GF-D8 (cell line): ENCODE results near the gene VIPAS39.

Experiments used
- DNase-seq: peaks from one replicate; lab custom pipeline; 2025; lab: John Stamatoyannopoulos, UW

The VIPAS39 gene

DNA sequence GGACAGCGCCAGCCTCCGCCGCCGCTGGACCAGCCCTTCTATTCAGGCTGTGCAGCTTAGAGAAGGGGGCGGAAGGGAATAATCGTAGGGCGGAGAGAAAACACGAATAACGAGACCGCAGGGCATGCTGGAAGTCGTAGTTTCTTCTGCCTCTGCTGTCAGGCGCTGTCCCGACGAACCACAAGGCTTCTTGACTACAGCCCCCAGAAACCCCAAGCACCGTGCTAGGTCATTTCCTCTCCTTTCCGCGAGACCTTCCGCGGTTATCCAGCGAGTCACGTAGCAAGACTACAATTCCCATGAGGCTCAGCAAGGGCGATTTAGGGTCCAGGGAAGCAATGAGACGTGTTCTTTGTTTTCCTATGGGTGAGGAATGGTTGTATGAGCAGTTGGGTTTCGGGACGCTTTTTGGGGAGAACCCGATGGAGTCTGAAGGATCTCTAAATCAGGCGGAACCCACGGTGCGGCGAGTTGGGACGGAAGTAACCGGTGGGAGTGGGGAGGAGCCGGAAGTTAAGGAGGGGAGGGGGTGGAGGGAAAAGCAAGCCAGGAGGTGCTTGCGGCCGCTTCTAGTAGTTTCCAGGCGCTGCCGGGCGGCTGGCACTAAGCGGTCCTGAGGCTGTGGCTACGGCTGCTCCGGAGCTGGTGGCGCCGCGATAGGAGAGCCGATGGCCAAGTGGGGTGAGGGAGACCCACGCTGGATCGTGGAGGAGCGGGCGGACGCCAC lies at the start of gene VIPAS39, which contains the start of gene AHSA1:
TSS of gene VIPAS39 (minus strand) at position 80 of the 727 bp plus-strand sequence. CDS start 3,499 bp downstream, outside the sequence.
TSS of gene AHSA1 (plus strand) at position 572 of the 727 bp plus-strand sequence. CDS start at position 669, 97 bp downstream.
- peak; percentile 92 for DNase-seq

DNA sequence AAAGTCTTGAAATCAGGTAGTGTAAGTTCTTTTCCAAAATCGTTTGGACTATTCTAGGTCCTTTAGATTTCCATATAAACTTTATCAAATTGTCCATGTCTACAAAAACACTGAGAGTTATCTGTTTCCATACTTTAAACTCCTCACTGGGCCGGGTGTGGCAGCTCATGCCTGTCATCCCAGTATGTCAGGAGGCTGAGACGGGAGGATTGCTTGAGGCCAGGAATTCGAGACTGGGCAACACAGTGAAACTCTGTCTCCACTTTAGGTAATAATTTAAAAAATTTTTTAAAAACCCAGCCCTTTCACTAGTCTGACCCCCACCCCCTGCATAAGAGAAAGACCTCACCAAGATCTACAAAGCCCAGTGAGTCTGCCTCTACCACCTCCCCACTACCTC lies 47.6 kb upstream of the VIPAS39 start:
- DNase-seq, result no peak

DNA sequence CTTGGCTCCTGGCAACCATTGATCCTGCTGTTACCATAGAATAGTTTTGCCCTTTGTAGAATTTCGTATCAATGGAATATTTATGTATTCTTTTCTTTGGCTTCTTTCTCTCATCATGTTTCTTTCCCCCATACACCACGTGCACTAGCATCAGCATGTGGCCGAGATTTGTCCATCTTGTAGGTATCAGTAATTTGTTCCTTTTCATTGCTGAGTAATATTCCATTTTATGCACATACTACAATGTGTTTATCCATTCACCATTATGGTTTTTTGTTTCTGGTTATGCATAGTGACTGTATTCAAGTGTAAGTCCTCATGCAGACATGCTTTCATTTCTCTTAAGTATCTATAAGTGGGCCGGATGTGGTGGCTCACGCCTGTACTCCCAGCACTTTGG lies 45.7 kb upstream of the VIPAS39 start:
- no peak for DNase-seq

DNA sequence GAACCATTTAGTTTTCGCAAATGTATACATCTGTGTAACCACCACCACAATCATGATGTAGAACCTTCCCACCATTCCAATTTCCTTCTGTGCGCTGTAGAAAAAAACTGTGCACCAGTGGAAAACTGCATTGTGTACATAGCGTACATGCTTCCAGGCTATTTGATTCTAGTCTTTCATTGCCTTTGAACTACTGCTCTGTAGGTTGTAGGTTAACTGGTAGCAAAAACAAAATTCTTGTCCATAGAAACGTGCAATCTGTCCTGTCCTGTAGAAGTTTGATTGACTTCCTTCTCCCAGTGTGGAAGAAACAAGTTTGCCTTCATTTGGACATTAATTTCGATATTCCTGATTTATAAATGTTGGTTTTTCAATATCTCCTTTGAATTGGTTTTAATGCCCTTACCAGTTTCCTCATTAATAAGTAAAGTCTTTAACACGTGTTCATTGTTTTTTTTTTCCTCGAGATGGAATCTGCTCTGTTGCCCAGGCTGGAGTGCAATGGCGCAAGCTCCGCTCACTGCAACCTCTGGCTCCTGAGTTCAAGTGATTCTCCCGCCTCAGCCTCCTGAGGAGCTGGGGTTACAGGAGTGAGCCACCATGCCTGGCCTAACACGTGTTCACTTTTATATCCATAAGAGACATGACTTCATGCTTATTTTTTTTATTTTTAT lies 44.8 kb upstream of the VIPAS39 start:
- DNase-seq, result no peak

DNA sequence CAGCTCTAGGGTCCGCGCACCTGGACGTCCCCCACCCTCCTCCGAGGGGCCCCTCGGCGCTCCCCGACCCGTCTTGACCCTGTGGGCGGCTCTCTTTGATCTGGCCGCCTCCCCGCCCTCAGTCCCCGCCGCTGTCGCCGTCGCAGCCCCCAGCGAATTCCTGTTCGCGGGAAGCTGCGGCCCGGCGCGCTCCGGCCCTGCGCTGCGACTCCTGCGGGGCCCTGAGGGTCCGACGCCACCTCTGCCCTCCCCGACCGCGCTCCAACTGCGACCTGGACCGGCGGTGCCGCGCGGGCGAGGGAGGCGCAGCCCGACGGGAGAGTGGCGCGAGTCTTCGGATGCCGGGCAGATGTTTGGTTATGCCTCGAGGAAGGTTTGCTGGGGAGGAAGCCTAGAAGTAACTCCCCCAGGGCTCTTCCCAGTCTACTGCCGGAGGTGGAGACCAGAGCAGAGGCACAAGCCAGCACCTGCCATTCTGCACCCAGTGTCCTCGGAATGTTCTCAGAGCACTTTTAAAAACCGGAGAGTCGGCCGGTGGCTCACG lies 41.7 kb upstream of the VIPAS39 start:
- no peak for DNase-seq

DNA sequence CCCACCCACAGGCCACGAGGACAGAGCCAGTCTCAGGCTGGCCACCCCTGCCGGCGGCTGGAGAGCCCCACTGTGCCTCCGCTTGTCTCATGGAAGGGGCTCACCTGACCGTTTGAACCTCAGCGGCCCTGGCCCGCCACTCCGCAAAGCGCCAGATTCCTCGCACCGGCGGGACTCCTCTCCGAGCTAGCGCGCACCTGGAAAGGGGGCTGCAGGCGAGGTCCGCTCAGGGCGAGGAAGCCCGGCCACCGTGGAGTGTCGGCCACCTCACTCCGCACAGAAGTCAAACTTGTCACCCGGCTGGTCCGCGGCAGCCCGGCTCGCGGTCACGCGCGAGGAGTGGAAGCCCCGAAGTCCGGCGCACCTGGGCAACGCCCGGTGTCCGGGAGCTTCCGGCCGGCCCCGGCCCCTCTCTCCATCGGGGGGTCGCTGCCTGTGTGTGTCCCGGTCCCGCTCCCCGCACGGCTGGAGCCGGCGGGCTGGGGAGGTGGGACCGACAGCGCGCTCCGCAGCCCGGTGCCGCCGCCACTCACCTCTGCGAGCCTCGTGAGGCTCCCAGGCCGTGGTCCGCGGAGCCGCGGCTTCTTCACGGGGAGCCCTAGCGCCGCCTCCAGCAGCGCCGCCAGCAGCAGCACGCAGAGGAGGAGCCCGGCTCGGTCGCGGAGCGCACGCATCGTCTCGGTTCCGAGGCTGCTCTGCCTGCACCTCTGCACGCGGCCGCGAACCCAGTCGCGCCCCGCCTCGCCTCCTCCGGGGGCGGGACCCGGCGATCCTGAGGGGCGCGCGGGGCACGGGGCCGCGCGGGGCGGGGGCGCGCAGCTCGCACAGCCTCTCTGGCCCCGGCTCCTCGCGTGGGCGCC lies 40.9 kb upstream of the VIPAS39 start, which contains the start of gene ISM2:
TSS of gene ISM2 (minus strand) at position 697 of the 860 bp plus-strand sequence. CDS start at position 674, 23 bp downstream.
- DNase-seq, result no peak

DNA sequence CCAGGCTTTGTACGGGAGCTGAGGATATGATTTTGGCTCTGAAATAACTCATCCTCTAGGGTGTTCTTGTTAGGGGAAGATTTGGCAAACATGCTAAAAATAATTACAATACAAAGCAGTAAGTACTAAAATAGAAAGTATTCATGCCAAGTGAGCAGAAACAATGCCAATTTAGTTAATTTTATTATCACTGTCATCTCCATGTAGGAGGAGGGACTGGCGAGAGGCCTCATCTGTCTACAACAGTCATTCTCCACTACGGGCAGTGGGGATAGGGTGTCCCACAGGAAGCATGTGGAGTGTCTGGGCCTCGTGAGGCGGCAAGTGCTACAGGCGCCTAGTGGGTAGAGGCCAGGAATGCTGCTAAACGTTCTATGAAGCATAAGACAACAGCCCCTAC lies 37.9 kb upstream of the VIPAS39 start:
- DNase-seq, result no peak

DNA sequence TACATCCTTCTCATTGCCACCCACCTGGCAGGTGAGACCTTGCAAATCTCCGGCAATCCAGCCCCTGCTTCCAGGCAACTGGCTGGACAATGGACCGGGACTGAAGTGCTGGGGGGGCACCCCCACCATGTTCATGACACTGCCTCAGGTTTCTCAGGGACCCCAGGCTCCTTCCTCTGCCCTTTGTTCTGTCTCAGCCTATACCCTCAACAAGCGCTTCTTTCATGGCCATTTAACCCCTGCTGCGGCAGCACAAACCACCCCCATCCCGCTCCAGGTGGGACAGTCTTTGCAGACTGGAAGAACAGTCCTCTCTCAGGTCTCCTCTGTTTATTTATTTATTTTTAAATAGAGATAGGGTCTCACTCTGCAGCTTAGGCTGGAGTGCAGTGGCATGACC lies 33.7 kb upstream of the VIPAS39 start:
- DNase-seq, result no peak

DNA sequence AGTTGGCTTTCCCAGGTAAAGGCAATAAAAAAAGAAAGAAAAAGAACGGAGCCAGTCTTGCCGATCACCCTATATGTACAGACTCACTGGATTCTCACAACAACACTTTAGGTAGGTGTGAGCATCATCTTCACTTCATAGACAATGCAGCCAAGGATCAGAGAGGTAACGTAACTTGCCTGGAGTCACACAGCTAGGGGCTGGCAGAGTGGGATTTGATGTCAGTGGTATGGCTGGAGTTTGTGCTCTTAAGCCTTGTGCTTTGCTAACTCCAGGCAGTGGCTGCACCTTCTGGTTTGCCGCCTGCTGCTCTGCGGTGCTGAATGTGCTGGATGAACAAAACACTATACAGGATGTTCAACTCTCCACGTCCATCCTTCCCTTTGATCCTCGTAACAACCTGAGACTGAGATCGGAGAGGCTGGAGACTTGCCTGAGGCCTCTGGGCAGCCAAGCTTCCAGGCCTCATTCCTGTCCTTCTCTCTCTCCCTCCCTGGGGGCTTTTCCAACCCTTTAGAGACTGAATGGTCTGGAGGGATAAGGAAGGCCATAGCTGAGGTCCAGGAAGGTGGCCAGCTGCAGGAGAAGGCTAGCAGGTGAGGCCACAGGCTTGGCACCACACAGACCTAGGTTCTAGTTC lies 33.1 kb upstream of the VIPAS39 start:
- DNase-seq, result no peak

DNA sequence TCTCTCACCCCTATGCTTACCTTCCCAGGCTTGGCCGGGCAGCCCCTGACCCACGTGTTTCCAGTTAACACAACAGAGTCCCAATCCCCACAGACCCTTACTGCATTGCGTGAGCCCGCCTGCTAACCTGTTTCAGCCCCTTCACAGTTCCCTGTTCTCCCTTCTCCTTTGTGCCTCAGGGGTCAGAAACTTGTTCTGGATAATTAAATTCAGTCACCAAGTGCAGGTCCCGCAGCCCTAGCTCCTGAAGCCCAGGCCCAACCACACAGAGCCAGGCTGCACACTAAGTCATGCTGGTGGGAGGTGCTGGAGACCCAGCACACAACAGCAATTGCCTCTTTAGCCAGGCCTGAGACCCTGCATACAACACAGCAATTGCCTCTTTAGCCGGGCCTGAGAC lies 31.6 kb upstream of the VIPAS39 start:
- no peak for DNase-seq

DNA sequence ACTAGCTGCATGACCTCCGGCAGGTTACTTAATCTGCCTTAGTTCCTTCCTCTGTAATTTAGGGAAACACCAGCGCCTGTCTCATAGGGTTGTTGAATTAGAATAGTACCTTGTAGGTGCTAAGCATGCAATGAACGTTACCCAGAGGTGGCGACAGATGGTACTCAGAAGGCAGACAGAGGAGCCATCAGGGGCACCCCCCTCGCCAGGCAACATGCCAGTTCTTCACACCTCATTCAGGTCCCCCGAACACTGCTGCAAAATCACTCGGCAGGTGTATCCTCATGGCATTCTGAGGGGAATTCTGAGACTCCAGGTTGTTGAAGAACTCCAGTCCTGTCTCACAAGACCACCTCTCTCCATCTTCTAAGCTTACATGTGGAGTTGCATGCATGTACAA lies 31.2 kb upstream of the VIPAS39 start:
- DNase-seq, result no peak

DNA sequence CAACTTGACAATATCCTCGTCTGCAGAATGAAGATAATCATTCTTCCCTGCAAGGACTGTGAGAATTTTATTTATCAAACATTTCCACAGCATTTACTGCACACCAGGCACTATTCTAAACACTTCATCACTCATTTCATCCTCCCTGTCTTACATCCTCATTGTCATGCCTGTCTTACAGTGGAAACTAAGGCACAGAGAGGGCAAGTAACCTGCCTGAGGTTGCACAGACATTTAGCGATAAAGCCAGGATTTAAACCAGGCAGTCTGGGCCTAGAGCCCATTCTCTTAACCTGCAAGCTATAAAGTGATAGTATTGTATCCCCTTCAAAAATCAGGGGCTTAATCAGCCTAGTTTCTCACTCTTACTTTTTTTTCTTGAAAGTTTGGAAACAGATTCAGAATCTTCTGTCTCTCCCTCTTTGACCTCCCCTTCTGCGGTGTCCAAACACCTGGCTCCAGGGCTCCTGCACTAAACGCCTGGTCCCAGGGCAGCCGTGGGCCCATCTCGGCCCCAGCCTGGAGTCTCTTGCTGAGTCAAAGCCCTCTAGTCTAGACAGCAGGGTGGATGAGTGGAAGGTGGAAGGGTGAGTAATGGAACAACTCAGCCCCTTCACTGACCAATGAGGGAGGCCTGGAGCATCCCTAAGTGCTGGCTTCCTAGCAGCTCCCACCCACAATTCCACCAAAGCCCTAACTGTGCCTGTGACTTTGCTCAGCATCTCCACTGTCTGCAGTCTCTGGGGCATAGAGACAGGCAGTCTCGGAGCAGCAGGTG lies 28.7 kb upstream of the VIPAS39 start:
- DNase-seq, result no peak

DNA sequence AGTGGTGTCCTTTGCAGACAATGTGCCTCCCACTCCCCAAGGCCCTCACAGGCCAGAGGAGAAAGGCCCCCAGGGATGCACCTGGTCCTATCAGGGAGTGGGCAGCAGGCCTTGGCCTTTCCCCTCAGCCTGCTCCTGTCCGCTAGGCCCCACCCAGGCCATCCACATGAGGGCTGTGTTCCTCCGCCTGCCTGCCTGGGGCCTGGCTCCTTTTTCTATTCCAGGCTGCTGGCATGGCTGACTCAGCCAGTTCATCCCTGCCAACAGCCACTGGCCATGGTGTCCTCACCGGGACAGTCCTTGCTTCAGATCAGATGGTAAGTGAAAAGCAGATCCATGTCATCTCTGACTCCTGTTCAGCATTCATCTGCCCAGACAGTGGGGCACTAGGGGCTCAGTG lies 27.9 kb upstream of the VIPAS39 start:
- no peak for DNase-seq

DNA sequence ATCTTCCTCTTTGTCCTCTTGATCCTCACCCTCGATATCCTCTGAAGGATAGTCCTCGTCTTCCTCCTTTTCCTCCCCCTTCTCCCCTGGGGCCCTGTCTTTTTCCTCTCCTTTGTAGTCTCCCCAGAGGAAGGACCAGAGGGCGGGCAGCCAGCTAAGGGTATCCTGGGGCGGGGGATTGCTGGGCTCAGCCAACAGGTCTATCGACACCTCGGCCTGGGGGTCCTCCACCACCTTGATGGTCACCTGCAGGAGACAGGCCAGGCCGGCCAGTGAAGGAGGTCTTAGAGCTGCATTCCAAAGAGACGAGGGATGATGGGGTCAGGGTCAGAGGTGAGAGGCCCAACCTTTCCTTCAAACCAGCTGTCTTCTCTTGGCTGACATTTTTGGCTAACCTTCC lies 25.0 kb upstream of the VIPAS39 start:
- DNase-seq, result no peak

DNA sequence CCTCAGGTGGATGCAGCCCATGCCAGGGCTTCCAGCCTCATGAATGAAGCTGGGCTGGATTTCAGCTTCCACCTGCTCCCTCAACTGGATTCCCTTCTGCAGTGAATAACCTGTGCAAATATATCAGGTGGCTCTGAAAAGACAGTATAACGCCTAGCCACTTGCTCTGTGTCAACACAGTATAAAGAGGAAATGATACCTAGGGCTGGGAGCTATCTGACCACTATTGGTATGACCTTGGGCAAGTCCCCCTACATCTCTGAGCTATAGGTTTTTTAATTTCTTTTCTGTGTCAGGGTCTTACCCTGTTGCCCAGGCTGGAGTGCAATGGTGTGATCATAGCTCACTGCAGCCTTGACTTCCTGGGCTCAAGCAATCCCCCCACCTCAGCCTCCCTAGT lies 21.4 kb upstream of the VIPAS39 start:
- DNase-seq, result no peak

DNA sequence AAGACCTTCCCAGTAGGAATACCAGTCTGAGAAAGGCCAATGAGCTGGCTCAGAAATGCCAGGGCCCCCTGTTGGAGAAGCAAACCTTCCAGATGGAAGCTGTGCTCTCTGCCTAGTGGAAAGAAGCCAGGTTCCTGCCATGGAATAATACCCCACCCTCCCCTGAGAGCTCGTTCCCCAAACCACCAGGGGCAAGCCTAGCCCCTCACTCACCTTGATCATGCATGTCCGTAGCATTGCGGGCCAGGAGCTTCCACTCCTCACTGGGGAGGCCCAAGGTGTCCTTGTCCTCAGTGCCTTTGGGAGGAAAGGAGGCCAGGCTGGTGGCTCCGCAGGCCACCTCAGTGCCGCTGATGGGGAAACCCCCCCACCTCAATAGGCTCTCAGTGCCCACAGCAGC lies 20.6 kb upstream of the VIPAS39 start:
- no peak for DNase-seq

DNA sequence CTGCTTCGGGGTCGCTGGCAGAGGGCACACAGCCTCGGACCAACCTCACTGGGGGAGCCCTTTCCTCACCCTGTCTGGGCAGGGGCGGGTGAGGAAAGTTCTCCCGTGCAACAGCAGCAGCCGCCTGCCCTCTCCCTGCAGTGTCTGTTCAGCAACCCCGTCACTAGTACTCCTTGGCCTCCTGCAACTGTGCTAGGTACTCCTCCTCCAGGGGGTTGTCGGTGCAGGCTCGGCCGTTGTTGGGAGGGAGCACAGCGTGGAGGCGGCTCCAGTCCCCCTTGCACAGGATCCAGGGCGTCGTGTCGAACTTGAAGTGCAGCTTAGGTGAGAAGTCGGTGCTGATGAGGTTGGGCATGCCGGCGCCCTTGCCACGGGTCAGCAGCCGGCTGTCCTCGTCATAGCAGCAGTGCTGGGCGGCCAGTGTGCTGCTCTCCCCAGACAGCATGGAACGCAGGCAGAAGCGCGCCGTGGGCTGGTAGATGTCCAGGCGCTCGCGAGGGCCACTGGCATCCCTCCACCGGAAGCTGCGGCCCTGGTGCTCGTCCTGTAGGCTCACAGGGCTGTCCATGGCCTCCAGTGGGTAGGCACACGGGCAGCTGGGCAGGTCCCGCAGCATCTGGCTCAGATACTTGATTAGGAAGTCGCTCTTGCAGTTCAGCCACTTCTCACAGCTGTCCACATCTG lies 18.2 kb upstream of the VIPAS39 start:
- DNase-seq, result no peak

DNA sequence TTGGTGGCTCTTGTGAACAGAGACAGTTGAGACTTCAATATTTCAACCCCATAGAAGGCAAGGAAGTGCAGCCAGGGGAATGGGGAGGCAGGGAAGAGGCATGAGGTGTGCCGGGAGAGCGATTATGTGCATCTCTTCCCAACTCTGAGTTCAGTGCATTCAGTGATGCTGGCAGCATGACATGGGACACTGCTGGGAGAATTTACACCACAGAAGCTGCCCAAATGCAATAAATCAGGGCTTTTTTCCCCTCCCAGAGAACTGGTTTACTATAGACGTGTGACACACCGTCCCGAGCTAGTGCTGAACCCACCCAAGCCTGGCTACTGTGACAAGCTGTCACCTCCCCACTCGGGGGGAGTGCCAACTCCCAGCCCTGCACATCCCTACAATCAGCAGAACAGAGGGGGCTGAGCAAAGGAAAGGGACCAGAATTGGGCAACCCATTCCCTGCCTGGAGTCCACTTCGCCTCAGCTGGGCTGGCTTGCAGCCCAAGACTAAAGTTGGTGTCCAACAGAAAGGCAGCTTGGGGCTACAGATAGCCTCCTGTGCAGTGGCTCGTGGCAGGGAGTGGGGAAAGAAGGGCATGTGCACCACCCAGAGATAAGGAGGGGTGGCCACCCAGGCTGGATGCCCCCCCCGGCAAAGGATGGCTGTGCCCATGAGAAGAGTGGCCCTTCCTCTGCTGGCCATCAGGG lies 17.2 kb upstream of the VIPAS39 start:
- no peak for DNase-seq

DNA sequence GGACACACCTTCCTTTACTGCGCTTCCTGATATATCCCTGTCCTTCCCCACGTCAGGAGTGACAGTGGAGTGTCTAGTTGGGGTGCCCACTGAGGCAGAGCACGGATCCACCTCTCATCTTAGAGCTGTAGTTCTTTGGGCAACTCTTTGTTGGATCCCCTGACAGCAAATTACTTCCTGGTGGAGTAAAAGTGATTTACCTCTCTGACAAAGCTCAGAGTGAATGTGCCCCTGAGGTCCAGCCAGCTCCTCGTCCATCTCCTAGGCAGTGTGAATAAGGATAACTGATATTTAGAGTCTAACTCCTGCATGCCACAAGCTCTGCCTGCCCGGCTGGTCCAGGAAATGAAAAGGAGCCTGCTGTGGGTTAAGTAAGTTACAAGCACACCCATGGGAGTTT lies 16.5 kb upstream of the VIPAS39 start:
- no peak for DNase-seq
